Measurements from ENCODE around the gene FAM217A.

GRCh38 chr6:4125500-4125899 is 46.6 kb upstream of the FAM217A start:
- TF ChIP-seq CTCF (IDR thresholded peaks at IDR 0.05) = no peak
- TF ChIP-seq POLR2AphosphoS5 (IDR thresholded peaks at IDR 0.05; ENCODE audit: insufficient read depth in 1 of 2, low read depth in 1 of 2) = no peak

Measured in vagina (tissue), 2 donors.